Stimulated activated CD8-positive, alpha-beta memory T cell treated with anti-CD3 and anti-CD28 coated beads, Interleukin-12 subunit alpha, Interleukin-12 subunit beta, amount 100 ng/mL, for 4 hours (primary cell): Measurements from ENCODE around the gene ABCD1.
"Not testable (repeated sequence)": the region's sequence is repeated elsewhere in the genome, so short reads cannot be mapped to it uniquely, and the experiment has no call there.

Experiments
- DNase-seq: peaks from one replicate; pipeline ENCODE4 v3.0.0-alpha.2; 2020; ENCODE audit warnings: low read depth

The ABCD1 gene

GRCh38 chrX:153709726-153710674 lies 14.7 kb upstream of the ABCD1 start:
- DNase-seq: no peak

- DNase-seq: no peak
Measured at GRCh38 chrX:153714256-153714655, 10.4 kb upstream of the ABCD1 start.

GRCh38 chrX:153717445-153717844 lies 7.2 kb upstream of the ABCD1 start:
- DNase-seq: no peak

- DNase-seq: no peak
Measured at GRCh38 chrX:153719238-153719637, 5.4 kb upstream of the ABCD1 start.

- no peak for DNase-seq
Measured at GRCh38 chrX:153719701-153720100, 5.0 kb upstream of the ABCD1 start.

GRCh38 chrX:153722704-153723350 lies 1.8 kb upstream of the ABCD1 start:
- DNase-seq: no peak

GRCh38 chrX:153723351-153724251 lies 1.1 kb upstream of the ABCD1 start:
- peak; percentile 21 for DNase-seq

GRCh38 chrX:153725039-153725831 lies 579 bp downstream of the ABCD1 start:
- no peak for DNase-seq

- no peak for DNase-seq
Measured at GRCh38 chrX:153725832-153726285, 1.2 kb downstream of the ABCD1 start.

GRCh38 chrX:153726286-153727122 lies 1.8 kb downstream of the ABCD1 start:
- no peak for DNase-seq

GRCh38 chrX:153727123-153727931 lies 2.7 kb downstream of the ABCD1 start:
- no peak for DNase-seq

GRCh38 chrX:153728095-153728494 lies 3.4 kb downstream of the ABCD1 start:
- DNase-seq: no peak

GRCh38 chrX:153728951-153729631 lies 4.4 kb downstream of the ABCD1 start:
- no peak for DNase-seq

- DNase-seq: not testable (repeated sequence)
Measured at GRCh38 chrX:153730115-153730514, 5.5 kb downstream of the ABCD1 start.

GRCh38 chrX:153731117-153731844 lies 6.6 kb downstream of the ABCD1 start:
- no peak for DNase-seq

GRCh38 chrX:153731845-153732215 lies 7.2 kb downstream of the ABCD1 start:
- no peak for DNase-seq

- DNase-seq: no peak
Measured at GRCh38 chrX:153732401-153732800, 7.7 kb downstream of the ABCD1 start.

- no peak for DNase-seq
Measured at GRCh38 chrX:153733651-153734240, 9.1 kb downstream of the ABCD1 start.
